GM19452 (cell line): ENCODE data around the gene HCAR2.
A peak's percentile ranks its signal among the peaks of the same experiment; 100 is the strongest.
"Not testable (repeated sequence)": the region's sequence is repeated elsewhere in the genome, so short reads cannot be mapped to it uniquely, and the experiment has no call there.

ENCODE experiments used
- ATAC-seq: cut with Tn5 transposase; IDR thresholded peaks from one replicate; pipeline ENCODE4 v1.9.1; 2021; ENCODE audit not compliant: unreplicated experiment

Gene HCAR2

DNA sequence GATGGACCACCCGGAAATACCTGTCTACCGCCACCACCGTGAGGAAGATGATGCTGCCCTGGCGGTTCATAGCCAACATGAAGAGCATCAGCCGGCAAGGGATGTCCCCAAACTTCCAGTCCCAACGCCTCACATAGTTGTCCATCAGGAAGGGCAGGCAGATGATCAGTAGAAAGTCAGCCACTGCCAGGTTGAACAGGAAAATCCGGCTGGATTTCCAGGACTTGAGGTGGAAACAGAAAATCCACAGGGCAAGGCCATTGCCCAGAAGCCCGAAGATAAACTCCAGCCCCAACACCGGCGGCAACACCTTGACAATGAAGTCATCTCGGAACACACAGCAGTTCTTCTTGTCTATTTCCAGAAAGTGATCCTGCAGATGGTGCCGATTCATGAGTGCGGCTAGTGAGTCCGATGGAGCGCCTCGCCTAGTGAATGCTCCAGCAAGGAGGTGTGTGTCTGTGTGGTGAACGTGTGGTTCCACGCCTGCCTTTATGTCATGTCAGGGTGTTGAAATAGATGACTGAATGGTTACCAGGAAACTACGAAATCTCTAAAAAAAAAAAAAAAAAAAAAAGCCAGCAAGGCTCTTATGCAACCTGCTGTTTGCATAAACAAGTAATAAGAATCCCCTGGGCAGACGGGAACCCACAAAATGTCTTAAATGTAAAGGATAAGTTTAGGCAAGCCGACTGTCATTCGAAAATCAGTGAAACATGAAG lies at the start of gene HCAR2:
HCAR2 (minus strand) TSS at position 468 of the 722 bp plus-strand sequence; CDS start at position 394, 74 bp downstream.
- ATAC-seq, result not testable (repeated sequence)

DNA sequence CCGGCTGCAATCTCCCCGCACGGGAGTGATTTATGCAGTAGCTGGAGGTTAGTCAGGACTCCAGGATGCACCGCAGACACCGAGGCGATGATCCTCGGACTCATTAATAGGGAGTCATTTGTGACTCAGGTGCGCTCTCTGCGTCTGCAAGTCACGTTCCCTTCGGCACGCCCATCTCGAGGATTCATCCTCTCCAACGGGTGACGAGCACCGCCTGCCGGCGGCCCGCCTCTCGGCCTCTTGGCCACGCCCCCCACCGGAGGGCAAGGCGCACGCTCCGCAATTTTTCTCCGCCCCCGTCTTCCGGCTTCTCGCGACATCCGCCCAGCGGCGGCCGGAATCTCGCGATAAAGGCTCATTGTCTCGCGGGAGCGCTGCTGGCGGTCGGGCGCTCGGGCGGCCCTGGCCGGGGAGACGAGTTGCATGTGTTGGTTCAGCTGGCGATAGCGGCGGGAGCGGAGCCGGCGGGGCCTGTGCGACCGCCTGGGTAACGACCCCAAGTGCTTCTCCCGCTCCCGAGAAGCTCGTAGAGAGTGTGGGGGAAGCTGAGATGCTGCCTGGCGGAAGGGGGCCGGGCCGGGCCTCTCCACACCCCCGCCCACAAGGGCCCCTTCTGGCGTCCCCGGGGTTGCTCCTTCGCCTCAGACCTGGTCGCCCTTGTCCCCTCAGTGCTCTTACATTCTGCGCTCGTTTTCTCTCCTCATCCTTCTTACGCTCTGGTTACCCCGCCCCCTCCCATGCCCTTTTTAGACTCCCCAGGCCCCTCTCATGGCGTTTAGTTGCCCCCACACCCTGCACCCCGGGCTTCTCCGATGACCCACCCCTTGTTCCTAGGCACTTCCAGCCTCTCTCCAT lies 49.5 kb upstream of the HCAR2 start, which contains the start of gene DENR:
DENR (plus strand) TSS at position 361 of the 855 bp plus-strand sequence. CDS start 878 bp downstream, outside the sequence.
- peak; percentile 93 for ATAC-seq

DNA sequence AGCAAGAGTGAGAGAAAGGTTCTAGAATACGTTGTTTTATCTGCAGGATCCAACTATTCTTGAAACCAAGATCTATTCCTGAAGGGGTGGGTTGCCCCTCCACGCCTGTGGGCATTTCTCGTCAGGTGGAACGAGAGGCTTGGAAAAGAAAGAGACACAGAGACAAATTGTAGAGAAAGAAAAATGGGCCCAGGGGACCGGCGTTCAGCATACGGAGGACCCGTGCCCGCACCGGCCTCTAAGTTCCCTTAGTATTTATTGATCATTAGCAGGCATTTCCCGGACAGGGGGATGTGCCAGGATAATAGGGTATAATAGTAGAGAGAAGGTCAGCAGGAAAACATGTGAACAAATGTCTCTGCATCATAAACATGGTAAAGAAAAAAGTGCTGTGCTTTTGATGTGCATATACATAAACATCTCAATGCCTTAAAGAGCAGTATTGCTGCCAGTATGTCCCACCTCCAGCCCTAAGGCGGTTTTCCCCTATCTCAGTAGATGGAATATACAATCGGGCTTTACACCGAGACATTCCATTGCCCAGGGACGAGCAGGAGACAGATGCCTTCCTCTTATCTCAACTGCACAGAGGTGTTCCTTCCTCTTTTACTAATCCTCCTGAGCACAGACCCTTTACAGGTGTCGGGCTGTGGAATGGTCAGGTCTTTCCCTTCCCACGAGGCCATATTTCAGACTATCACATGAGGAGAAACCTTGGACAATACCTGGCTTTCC lies 47.8 kb upstream of the HCAR2 start:
- not testable (repeated sequence) for ATAC-seq

DNA sequence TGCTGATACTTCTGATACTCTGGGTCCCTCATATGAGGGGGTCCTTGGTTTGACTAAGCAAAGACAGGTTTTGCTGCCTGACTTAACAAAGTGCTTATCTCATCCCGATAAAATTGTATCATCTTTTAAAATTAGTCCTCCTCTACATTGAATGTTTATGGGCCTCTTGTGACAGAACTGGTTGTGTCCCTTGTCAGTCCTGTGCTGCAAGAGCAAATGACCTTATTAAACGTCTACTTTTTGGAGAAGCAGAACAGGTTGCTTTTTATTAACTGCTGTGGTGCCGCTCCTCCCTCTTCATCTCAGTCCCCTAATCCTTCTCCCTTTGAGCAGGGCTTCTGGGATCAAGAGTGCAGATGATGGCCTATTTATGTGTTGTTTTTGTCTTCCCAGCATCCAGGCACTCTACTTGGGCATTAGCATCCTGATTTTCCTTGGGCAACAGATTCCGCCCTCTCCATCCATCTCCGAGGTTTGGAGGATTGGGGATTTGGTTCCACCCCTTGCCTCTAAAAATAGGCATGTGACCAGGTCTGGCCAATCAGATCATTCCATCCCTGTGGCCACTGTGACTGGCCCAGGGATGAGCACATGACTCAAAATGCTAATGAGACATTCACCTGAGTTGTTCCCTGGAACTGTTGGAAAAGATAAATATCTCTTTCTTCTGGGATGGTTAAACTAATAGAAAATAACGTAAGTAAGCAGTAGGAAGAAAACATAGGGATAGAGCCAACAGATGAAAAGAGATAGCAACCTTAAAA lies 46.6 kb upstream of the HCAR2 start:
- ATAC-seq, result no peak

DNA sequence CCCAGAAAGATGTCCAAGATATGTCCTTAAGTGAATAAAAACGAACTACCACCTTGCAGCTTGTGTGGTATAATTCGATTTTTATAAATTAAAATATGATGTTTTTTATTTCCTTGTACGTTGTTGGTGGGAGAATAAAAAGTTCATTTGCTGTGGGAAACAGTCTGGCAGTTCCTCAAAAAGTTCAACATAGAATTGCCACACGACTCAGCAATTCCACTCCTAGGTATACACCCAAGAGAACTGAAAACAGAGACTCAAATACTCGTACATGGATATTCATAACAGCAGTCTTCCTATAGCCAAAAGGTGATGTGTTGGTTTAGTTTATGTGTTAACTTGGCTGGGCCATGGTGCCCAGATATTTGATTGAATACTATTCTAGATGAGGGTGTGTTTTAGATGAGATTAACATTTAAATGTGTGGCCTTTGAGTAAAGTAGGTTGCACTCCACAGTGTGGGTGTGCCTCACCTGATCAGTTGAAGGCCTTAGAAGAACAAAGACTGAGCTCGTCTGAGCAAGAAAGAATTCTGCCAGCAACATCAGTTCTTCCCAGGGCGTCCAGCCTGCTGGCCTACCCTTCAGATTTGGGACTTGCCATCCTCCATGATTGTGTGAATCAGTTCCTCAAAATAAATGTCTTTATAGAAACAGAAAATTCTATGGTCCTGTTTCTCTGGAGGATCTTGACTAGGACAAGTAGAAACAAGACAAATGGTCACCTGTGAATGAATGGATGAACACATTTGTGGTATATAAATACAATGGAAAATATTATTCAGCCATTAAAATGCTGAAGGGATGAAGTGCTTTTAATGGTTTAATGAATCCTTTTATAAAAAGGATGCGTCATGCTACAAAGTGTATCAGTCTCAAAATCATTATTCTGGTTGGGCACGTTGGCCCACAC lies 44.3 kb upstream of the HCAR2 start:
- ATAC-seq, result no peak

DNA sequence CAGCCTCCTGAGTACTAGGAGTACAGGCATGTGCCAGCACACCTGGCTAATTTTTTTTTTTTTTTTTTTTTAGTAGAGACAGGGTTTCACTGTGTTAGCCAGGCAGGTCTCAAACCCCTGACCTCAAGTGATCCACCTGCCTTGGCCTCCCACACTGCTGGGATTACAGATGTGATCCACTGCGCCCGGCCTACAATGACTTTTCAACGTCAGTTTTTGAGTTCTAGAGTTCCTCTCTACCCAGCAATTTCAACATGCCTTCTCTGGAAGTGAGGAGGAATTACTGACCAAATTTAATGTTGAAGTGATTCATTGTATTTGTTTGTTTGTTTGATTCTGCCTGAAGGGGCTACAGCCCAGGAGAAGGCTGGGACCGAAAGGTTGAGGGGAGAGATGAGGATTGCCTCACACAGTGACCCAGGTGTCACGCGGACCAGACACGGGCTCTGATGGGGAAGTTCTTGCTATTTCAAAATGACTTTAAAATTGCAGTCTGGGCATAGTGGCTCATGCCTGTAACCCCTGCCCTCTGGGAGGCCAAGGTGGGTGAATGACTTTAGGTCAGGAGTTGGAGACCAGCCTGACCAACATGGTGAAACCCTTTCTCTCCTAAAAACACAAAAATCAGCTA lies 40.9 kb upstream of the HCAR2 start:
- ATAC-seq, result no peak

DNA sequence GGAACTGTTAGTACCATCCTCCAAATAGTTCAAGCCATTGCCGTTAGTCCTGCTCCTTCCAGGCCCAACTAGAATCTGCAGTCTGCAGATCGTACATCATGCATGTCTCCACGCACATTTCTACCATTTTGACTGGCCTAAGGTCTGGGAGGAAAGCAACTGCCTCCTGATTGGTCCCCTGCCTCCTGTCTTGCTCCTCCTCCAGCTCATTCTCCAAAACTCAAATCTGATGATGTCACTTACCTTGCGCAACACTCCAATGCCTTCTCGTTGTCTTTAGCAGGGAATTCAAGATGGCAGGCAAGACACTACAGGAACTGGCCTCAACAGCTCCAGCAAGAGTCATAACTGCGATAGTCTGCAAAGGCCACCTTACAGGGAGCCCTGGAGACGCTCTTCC lies 37.2 kb upstream of the HCAR2 start:
- no peak for ATAC-seq

DNA sequence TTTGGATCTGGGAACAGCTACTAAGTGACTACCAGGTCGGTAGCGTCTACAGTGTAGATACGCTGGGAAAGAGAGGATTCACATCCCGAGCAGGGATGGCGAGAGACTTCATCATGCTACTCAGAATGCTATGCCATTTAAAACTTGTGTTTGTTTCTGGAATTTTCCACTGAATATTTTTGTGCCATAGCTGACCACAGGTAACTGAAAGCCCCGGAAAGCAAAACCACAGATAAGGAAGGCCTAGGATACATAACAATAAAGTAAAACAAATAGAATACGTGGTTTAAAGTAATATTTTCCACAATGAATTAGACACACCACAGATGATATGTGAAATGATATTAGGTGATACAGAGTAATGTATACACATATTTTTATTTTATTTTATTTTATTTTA lies 35.4 kb upstream of the HCAR2 start:
- no peak for ATAC-seq

DNA sequence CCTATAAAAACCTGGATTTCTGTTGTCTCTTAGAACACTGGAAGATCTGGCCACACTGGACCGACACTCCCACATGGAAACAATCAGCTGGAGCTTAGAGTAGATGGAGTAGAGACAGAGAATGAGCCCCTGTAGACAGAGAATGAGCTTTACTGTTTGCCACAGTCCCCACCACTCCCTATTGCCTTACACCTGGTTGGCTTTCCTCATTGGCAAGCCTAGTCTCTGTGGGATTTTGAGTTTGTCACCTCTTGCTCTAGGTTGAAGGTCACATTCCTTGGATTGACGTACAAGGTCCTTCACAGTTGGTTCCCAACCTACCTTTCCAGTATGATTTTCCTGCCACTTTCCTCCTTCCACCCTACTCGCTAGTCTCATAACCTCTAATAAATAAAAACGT lies 29.5 kb upstream of the HCAR2 start:
- no peak for ATAC-seq

DNA sequence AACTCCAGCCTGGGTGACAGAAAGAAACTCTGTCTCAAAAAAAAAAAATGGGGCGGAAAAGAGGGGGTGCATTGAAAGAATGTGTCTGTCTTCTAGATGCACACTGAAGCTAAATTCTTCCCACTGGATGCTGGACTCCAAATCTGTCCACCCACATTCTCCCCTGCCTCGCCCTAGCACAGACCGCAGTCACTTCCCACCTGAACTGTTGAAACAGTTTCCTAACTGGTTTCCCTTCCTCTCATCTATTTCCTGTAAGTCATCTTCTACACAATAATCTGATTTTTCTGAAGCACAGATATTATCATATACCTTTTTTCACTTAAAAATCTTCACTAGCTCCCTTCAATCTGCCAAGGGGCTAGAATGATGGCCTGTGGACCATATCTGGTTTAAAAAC lies 29.0 kb upstream of the HCAR2 start:
- no peak for ATAC-seq

DNA sequence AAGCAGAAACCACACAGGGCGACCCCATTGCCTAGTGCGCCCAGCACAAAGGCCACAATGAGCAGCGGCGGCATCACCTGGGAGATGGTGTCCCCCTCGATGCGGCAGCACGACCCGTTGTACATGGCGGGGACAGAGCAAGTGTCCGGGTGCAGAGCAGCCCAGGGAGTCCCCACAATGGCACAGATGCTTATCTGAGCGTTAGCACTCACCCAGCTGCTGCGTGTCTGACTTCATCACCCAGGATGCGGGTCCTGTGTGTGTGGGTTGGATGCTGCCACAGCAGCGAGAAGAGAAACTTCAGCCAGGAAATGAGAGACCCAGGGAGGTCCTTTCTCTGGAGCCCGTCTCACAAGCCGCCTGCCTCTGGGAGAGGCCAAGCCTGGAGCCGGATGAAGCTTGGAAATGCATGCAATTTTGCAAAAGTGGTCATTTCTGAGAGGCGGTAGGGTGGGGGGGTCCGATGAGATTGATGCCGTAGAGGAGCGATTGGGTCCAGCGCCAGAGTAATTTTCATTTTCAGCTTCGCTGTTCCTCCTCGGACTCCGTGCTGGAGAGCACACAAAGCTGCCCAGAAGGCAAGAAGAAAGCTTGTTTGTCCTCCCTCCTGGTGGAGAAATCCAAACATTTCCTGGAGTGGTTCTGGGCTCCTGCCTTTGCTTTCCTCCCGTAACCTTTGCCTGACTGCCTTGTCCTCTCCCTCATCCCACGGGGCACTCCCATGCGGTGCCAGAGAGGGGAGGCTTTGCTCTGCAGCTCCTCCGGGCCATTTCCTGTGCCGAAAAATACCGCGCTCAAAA lies 27.3 kb upstream of the HCAR2 start, which contains the start of gene HCAR1:
HCAR1 (minus strand) TSS at position 630 of the 800 bp plus-strand sequence; CDS start at position 125, 505 bp downstream.
- no peak for ATAC-seq

DNA sequence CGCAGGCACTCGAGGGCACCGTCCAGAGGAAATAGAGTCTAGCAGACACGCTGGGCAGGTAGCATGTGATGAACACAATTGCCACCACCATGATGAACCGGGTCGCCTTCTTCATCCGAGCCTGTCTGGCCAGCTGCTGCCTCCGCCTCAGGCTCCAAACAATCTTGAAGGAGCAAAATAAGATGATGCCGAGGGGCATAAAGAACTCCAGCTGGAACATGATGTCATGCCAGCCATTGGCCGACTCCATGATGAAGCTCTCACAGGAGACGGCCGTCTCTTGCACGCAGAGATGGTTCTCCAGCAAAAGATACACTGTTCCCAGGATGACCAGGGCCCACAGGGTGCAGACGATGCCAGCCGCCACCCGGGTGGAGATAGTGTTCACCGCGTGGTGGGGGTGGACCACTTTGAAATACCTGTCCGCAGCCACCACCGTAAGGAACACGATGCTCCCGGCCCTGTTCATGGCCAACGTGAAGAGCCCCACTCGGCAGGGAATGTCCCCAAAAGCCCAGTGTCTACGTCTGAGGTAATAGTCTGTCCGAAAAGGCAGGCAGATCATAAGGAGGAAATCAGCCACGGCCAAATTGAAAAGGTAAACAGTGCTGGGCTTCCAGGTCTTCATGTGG lies 26.5 kb upstream of the HCAR2 start:
- ATAC-seq, result no peak

DNA sequence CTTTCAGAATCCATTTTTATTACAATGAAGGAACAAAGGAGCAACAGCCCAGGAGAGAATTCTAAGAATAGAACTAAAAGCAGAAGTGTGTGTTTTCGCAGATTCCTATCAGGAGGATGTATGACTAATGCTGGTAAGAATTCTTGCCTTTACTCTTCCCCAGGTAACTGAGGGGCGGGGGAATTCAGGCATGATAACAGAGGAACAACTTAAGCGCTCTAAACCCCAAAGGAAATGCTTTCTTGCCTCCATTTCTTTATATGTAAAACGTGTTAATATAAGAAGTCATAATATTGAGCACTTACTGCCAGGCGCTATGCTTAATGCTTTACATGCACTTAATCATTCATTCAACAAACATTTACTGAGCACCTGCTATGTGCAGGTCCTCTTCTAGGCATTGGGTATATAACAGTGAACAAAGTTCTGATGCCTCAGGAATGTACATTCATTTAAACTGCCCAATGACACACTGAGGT lies 23.0 kb upstream of the HCAR2 start:
- no peak for ATAC-seq

DNA sequence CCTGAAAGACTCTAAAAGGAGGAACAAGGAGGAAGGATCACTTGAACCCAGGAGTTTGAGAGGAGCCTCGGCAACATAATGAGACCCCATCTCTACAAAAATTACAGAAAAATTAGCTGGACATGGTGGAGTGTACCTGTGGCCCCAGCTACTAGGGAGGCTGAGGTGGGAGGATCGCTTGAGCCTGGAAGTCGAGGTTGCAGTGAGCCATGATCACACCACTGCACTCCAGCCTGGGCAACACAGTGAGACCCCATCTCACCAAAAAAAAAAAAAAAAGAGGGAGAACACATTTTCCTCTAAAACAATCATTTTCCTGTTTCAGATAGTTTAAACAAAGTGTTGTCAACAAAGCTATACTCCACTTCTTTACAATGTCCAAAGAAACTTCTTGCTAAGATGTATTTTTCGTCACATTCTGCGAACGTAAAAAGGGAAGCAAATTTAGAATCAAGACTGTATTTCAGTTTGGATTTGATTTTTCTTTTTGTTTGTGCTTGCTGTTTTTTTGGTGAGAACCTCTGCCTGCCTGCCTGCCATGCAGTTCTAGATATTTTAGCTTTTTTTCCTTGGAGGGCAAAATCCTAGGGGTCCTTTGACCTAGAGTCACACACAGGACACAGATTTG lies 22.4 kb upstream of the HCAR2 start:
- ATAC-seq, result no peak

DNA sequence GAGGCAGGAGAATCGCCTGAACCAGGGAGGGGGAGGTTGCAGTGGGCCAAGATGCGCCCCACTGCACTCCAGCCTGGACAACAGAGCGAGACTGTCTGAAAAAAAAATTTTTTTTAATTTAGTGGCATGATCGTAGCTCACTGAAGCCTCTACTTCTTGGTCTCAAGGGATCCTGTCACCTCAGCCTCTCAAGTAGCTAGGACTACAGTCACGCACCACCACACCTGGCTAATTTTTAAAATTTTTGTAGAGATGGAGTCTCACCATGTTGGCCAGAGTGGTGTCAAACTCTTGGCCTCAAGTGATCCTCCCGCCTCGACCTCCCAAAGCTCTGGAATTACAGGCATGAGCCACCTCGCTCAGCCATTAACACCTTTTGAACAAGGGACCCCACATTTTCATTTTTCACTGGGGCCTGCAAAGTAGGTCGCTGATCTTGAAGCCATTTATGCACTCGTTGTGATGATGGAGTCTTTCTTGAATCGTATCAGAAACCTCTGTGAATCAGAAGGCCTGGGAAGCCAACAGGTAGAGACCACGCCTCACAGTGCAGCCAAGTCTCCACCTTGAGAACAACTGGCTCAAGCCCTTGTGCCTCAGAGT lies 21.6 kb upstream of the HCAR2 start:
- no peak for ATAC-seq

DNA sequence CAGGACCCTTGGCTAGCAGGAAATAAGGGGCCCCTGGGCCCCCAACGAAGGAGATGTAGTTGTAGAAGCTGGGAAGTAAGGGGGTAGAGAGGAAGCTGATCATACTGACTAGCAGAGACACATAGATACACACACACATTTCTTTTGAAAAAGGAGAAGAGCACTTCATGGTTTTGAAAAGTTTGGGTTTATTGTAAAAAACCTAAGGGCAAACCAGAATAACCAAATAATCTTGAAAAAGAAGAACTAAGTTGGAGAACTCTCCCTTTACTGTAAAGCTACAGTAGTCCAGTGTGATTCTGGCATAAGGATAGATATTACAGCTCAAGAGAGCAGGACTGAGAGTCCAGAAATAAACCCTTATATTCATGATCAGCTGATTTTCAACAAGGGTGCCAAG lies 19.2 kb upstream of the HCAR2 start:
- ATAC-seq, result no peak

DNA sequence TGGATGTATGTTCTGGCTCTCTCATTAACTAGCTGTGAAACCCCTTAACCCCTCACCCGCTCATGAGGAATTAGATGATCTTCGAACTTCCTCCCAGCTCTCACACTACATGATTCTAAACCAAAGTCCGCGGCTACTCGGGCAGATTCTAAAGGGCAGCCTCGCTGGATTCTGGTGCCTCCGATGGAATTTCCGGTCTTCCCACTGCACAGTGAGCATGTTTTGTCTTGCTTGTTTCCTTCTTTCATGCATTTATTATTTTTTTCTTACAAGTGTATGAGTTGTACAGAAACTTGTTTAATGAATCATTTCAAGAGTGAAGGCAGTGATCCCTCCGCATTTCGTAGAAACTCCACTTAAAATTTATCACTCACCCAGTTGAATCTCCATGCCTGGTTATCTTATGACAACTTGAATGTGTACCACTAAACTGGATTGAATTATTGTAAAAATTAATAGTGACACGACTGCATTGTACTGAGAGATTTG lies 17.9 kb upstream of the HCAR2 start:
- no peak for ATAC-seq
